ENCODE data around the gene HTRA3.

DNA sequence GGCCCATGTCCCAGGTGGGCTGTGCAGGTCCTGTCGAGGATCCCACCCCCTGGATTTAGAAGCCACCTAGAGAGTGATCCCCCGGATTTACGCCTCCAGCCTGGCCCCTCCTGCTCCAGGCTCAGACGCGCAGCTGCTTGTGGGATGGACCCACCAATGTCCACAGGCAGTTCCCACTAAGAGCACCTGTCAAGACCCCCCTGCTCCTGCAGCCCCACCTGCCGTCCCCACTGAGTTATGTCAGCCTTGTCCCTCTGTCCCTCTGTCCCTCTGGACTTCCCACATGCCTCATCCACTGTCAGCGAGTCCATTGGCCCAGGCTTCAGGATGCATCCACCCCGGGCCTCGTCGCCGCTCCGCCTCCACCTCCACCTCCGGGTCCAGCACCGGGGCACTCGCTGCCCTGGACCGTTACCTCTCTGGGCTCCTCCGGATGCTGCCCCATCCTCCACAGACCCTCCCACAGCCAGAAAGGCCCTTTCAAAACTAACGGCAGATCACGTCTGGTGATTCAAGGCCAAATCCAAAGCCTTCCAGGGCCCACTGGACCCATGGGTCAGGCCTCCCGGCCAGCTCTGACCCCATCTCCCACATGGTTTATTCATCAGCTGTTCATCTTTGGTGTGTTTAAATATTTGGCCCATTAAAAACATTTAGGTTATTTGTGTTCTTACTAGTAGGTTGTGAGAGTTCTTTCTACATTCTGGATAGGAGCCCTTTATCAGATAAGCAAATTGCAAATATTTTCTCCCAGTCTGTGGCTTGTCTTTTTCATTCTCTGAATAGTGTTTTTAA lies 28.3 kb downstream of the HTRA3 start:
- TF ChIP-seq SP2 (IDR thresholded peaks at IDR 0.05; ENCODE audit: low read length) (no peak), POLR2AphosphoS5 (IDR thresholded peaks at IDR 0.05; ENCODE audit: low read depth, low read length) (no peak)
- TF ChIP-seq, protein P1, sequence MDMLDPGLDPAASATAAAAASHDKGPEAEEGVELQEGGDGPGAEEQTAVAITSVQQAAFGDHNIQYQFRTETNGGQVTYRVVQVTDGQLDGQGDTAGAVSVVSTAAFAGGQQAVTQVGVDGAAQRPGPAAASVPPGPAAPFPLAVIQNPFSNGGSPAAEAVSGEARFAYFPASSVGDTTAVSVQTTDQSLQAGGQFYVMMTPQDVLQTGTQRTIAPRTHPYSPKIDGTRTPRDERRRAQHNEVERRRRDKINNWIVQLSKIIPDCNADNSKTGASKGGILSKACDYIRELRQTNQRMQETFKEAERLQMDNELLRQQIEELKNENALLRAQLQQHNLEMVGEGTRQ (IDR thresholded peaks at IDR 0.05; ENCODE audit: low read length) = no peak

Measured in H1 (cell line).